CD4-positive, alpha-beta T cell treated with Interleukin-4 for 4 hours (primary cell): ENCODE results near the gene TUBA4A.
A peak's percentile ranks its signal among the peaks of the same experiment; 100 is the strongest.

ENCODE experiments used
- DNase-seq: peaks from one replicate; pipeline ENCODE4 v3.0.0-alpha.2; 2020

TUBA4A gene

GRCh38 chr2:219286436-219287115, 32.9 kb upstream of the TUBA4A start:
- DNase-seq = no peak

DNA sequence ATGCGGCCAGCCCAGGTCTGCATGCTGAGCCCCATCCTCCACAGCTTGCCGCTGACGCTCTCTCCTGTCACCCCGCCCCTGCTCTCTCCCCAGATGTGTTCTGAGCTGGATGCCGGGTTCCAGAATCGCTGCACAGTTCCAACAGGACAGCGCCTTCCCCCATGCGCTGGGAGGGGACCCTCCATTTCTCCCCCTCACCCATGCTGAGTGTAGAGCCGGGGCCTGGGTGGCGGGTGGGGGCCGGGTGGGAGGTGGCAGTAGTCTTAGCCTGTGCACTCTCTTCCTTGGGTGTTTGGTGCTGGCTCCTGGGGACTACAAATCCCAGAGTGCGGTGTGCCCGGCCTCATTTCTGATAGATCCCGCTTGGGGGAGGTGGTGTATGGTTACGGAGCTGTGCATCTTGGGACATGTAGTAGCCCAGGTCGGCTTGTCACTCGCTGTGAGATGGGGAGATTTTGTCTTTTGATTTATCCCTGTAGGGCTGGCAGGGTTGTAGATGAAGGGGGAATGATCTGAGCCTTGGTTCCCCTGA, 32.2 kb upstream of the TUBA4A start:
- no peak for DNase-seq

DNA sequence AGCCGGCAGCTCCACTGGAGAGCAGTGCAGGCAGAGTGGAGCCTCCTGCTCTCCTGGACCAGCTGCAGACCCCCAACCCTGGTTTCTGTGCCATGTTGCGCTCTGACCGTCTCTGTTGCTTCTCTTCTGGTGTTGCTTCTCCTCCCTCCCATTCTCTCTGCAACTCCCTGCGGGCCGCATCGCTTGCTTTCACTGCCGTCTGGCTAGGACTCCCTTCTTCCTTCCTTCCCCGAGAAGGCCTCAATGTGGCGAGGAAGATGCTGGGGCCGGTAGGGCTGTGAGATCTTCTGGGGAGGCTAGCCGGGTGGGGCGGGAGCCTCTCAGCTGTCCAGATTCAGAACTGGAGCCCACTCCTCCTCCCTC, 31.6 kb upstream of the TUBA4A start:
- DNase-seq = no peak

GRCh38 chr2:219284501-219285372, 31.0 kb upstream of the TUBA4A start:
- DNase-seq = no peak

DNA sequence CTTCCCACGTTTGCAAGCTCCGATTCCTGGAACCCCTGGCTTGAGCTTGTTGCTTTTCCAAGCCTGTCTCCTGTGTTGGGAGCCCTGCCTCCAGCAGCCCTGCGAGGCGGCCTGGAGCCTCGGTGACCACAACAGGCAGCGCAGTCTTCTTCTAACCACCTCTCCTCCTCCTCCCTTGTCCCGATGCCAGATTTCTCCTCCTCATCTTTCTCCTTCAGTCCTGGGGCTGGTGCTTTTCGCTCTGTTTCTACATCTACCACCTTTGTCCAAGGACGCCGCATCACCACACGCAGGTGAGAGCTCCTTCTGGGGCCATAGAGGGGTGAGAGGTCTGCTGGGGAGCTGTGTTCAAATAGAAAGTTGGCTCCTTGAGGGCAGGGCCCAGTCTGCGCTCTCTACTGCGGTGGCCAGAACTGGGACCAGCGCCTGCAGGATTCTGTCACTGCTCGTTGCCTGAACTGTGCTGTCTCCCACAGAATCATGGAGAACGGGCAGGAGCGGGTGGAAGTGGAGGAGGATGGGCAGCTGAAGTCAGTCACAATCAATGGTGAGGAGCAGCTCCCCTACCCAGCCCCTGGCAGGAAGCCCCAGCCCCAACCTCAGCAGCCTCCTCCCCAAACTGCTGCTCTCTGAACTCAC, 29.3 kb upstream of the TUBA4A start:
- DNase-seq = no peak

- DNase-seq = no peak
Measured at GRCh38 chr2:219282375-219282774, 28.7 kb upstream of the TUBA4A start.

DNA sequence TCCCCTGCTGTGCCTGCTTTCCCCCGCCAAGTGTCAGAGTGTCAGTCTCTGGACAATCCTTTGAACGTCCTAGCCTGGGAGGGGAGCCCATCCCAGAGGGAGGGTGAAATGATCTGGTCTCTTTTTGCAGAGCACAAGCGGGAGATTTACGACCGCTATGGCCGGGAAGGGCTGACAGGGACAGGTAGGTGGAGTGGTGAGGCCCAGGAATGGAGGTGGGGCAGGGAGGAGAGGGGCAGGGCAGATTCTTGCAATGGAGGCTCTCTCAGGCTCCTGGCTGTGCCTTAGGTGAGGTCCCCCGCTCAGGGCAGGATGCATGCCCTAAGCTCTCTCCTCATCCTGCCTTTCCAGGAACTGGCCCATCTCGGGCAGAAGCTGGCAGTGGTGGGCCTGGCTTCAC, 27.9 kb upstream of the TUBA4A start:
- DNase-seq = no peak

GRCh38 chr2:219280651-219281050, 26.9 kb upstream of the TUBA4A start:
- no peak for DNase-seq

- DNase-seq = no peak
Measured at GRCh38 chr2:219279916-219280516, 26.3 kb upstream of the TUBA4A start.

DNA sequence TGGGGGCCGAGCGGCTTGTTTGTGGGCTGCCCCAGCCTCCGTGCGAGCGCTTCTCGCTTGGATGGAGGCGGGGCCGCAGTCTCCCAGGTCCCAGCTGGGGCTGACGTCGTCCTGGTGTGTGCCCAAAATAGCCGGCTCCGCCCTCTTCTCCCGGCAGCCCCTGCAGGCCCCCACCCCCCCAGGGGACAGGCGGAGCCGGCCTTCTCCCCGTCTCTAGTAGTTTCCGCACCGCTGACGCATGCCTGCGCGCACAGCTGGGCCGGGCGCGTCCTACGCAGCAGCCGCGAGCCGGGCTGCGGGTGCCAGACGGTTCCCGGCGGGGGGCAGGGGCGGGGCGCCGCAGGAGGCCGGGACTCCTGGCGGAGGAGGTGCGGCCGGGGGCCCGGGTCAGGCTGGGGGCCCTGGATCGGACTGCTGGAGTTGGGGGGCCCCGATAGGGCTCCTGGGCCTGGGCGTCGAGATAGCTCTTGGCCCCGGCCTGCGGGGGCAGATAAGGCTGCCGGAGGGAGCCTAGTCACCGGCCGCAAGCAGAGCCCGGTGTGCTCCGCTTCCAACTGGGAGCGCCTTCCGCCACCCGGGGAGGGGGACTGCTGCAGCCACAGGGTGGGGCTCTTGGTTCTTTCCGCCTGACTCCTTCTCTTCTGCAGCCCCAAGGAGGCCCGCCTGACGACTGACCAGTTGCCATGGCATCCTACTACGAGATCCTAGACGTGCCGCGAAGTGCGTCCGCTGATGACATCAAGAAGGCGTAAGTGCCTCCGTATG, 25.6 kb upstream of the TUBA4A start, which contains the start of gene DNAJB2:
Gene DNAJB2 (plus strand): TSS at position 216 of the 765 bp plus-strand sequence. CDS start 468 bp downstream, at position 684.
- DNase-seq = peak; percentile 99

DNA sequence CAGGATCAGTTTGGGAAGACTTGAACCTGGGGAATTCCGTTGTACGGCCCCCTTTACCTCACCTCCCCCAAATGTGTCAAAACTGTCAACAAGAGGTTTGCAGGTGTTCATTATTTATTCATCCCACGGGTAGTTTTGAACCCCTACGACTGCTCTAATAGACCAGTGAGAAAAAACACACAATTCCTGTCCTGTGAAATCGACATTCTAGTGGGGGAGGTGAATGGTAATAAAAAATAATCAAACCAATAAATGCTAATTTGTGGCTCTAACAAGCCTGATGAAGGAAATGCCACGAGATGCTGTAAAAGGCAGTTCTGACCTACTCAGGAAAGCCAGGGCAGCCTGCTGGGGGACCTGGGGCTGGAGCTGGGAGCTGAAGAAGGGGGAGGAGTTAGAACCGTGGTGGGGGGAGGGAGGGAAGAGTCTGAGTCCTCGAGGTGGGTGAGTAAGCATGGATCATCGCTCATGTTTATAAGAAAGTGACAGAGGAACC, 25.0 kb upstream of the TUBA4A start:
- no peak for DNase-seq

DNA sequence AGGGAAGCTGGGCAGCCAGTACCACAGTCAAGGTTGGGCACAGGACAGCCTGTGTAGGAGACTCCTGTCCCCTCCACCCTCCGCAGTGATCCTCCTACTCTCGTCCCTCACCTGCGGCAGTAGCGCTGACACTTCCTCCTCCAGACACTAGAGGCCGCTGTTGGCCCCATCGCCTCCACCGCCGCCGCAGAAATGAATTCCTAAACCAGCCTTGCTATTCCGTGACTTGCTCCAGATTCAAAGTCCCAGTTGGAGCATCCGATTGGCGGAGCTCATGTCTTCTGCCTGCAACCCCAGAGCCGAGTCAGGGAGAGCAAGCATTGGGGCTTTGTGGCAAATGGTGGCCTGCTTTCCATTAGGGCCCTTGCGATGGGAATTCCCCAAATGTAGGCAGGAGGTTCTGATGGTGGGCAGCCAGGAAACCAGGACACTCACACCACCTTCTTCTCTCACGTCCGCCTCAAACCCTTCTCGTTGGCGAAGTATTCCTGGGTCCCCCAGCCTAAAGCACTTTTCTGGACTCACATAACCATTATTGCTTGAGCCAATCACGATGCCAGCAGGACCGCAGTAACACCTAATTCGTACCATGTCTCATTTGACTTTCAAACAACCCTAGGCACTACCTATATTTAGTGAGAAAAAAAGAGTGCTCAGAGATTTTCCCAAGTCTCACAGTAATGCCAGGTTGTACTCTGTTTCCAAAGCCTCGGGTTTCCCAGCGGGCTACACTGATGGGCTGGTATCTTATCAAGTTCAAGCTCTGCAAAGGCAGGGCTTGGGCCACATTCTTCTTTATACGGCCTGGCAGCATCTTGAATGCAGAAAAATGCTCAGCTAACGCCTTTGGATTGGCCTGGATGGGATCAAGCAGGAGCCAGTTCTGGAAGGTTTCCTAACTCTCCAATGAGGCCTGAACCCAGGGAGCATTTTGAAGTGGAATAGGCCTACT, 24.3 kb upstream of the TUBA4A start:
- DNase-seq = peak; percentile 68

DNA sequence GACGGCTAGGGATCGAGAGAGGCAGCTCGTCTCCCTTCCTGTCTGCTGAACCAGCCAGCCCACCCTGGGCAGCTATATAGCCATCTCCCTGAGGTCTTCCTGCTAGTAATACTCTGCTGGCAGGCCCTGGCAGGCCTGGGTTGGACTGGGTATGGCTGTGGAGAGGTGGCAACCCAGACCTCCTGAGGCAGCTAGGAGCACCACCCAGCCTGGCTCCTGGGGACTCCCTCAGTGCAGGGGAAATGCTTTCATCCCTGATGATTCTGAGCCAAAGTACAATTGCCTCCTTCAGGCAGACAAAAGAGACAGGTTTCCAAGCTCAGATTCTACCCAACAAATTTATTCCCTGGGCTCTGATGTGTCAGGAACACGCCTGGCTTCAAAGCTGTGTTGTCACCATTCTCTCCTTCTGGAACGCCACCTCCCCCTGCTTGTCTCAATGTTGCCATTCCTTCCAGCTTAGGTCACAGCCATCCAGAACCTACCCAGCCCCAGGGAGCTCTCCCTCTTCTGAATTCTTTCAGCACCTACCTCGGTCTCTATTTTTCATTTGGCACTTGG, 20.7 kb upstream of the TUBA4A start:
- no peak for DNase-seq

GRCh38 chr2:219273937-219274336, 20.2 kb upstream of the TUBA4A start:
- no peak for DNase-seq

GRCh38 chr2:219272995-219273394, 19.3 kb upstream of the TUBA4A start:
- DNase-seq = no peak

DNA sequence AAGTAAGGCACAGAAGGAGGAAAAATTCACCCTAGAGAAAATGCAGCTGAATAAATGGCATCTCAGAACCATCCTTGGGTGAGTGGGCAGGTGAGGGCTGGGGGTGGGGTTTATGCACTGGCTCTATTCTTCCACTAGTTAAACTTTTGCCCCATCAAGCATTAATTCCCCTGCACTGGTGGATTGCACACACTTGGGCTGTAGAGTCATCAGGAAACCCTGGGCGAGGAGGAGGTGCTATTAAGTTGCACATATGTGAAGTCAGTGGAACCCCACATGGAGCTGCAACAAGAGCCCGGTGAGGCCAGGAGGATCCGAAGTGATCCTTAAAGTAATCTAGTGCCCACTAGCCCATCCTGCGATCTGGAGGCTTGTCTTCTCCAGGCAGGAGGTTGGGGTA, 18.6 kb upstream of the TUBA4A start:
- no peak for DNase-seq

- DNase-seq = no peak
Measured at GRCh38 chr2:219271021-219271420, 17.3 kb upstream of the TUBA4A start.

DNA sequence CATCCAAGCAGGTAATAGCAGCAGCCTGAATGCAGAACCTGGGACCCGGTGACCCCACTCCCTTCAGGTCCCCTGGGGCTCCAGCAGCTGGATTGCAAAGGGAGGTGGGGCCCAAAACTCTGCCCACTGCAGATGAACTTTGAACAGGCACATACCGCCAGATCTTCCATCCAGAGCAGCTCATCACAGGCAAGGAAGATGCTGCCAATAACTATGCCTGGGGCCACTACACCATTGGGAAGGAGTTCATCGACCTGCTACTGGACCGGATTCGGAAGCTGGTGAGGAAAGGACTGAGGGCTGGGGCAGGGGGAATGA, 16.3 kb upstream of the TUBA4A start:
- no peak for DNase-seq

DNA sequence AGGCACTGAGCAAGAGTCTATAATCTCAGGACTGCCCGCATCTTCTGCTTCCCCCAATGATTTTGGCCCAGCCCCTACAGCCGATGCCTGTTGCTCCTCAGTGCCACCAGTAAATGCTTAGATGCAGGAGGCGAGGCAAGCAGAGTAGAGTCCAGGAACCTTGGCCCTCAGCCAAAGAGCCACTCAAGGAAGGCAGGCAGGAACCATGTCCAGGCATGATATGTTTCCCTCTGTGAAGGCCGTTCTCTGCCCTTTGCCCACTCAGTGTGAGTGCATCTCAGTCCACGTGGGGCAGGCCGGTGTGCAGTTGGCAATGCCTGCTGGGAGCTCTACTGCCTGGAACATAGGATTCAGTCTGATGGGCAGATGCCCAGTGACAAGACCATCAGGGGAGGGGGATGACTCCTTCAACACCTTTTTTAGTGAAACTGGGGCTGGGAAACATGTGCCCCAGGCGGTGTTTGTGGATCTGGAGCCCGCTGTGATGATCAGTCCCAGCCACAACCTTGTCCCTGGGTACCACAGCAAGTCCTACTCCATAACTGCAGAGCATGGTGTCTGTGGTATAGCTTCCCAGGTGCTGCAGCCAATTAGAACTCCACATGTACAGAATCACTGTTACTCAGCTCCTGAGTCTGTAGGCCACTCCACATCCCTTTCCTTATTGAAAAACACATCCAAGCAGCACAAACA, 15.8 kb upstream of the TUBA4A start:
- no peak for DNase-seq

GRCh38 chr2:219268294-219268693, 14.6 kb upstream of the TUBA4A start:
- no peak for DNase-seq
